ENCODE data around the gene ASCL5.

The ASCL5 gene

GRCh38 chr1:201104141-201104540 is 22.8 kb downstream of the ASCL5 start:
- no peak overlapping the region for H3K4me3 ChIP-seq (ENCODE audit: control insufficient read depth, low read depth, low read length)
- no peak for DNase-seq (ENCODE audit: low read depth)
- no peak for TF ChIP-seq CTCF (conservative IDR thresholded peaks at IDR 0.05; ENCODE audit: control insufficient read depth, insufficient read depth, low read depth, low read length)

GRCh38 chr1:201103666-201104065 is 23.3 kb downstream of the ASCL5 start:
- no peak for TF ChIP-seq CTCF (conservative IDR thresholded peaks at IDR 0.05; ENCODE audit: control insufficient read depth, insufficient read depth, low read depth, low read length)
- DNase-seq (ENCODE audit: low read depth), result no peak
- no peak overlapping the region for H3K4me3 ChIP-seq (ENCODE audit: control insufficient read depth, low read depth, low read length)

- H3K4me3 ChIP-seq (ENCODE audit: control insufficient read depth, low read depth, low read length), result no peak overlapping the region
- no peak for TF ChIP-seq CTCF (conservative IDR thresholded peaks at IDR 0.05; ENCODE audit: control insufficient read depth, insufficient read depth, low read depth, low read length)
- DNase-seq (ENCODE audit: low read depth), result no peak
These were observed 26.6 kb downstream of the ASCL5 start for GRCh38 chr1:201100169-201100930.

GRCh38 chr1:201098992-201099677 is 27.8 kb downstream of the ASCL5 start:
- no peak for TF ChIP-seq CTCF (conservative IDR thresholded peaks at IDR 0.05; ENCODE audit: control insufficient read depth, insufficient read depth, low read depth, low read length)

GRCh38 chr1:201096977-201097856 is 29.8 kb downstream of the ASCL5 start:
- TF ChIP-seq CTCF (conservative IDR thresholded peaks at IDR 0.05; ENCODE audit: control insufficient read depth, insufficient read depth, low read depth, low read length), result no peak
- DNase-seq (ENCODE audit: low read depth), result no peak
- H3K4me3 ChIP-seq (ENCODE audit: control insufficient read depth, low read depth, low read length), result no peak overlapping the region

More at GRCh38 chr1:201098992-201099677, 27.8 kb downstream of the ASCL5 start:
- no peak for DNase-seq (ENCODE audit: low read depth)
- no peak overlapping the region for H3K4me3 ChIP-seq (ENCODE audit: control insufficient read depth, low read depth, low read length)

GRCh38 chr1:201096041-201096461 is 30.9 kb downstream of the ASCL5 start:
- no peak for TF ChIP-seq CTCF (conservative IDR thresholded peaks at IDR 0.05; ENCODE audit: control insufficient read depth, insufficient read depth, low read depth, low read length)
- no peak overlapping the region for H3K4me3 ChIP-seq (ENCODE audit: control insufficient read depth, low read depth, low read length)
- DNase-seq (ENCODE audit: low read depth), result no peak

All from fibroblast of mammary gland (primary cell).